ENCODE results near the gene IRF8. TPM values are rescaled to one million over a fixed set of nuclear protein-coding genes. Genes with fewer than 3 reads are reported as not detected.
A peak's percentile ranks its signal among the peaks of the same experiment; 100 is the strongest.

The IRF8 gene
- total and polyA plus RNA-seq, 12 donors: 0.72 to 29.4 (median 2.1) TPM

DNA sequence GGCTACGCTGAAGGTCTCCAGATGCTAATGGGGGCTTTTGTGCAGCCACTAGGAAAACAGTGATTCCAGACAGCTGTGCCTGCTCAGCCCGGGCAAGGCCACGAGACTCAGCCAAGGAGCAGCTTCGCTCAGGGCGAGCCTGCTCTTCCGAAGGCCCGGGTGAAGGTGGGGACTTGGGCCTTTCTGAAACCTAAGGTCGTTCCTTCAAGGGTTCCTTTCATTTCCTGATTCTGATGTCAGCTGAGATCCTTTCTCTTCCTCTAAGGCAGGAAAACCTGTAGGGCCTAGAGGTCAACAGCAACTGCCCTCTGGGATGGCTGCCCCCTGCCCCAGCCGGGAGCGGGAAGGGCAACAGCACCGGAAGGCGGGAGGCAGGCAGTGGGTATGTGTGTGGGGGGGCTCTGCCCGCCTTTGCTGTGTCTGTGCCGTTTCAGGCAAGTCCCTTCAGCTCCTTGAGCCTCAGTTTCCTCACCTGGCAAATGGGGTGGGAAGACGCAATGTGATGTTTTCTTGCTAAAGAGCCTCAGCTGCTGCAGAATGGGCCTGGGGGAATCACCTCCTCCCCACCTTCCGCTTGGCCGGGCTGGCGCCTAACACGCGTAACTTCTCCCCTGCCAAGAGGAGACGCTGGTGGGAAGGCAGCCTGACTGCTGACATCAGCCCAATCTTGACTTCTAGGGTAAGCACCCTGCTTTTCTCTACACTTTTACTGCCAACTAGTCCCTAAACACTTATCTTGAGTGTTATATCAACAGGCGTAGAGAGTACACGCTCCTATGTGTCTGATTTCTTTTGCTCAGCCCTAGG, 32.8 kb downstream of the IRF8 start:
- Histone ChIP-seq H3K4me1 (peaks cover 0 to 30% (median 0%) of the 10 kb centered on the region in 9 donors), H3K9me3 (no peaks in the 10 kb centered on the region), H3K27me3 (peaks cover 0 to 43% (median 30%) of the 10 kb centered on the region in 7 donors), H3K27ac (no peak overlapping the region), H3K36me3 (no peaks in the 10 kb centered on the region), H3K4me3 (no peak overlapping the region)
- 85 to 88% methylated on average over 23 of the region's 23 CpGs for WGBS, 2 donors
- no peak for ATAC-seq
- intact Hi-C loops (cut with DNase I): no loop called here
- TF ChIP-seq, protein P1, sequence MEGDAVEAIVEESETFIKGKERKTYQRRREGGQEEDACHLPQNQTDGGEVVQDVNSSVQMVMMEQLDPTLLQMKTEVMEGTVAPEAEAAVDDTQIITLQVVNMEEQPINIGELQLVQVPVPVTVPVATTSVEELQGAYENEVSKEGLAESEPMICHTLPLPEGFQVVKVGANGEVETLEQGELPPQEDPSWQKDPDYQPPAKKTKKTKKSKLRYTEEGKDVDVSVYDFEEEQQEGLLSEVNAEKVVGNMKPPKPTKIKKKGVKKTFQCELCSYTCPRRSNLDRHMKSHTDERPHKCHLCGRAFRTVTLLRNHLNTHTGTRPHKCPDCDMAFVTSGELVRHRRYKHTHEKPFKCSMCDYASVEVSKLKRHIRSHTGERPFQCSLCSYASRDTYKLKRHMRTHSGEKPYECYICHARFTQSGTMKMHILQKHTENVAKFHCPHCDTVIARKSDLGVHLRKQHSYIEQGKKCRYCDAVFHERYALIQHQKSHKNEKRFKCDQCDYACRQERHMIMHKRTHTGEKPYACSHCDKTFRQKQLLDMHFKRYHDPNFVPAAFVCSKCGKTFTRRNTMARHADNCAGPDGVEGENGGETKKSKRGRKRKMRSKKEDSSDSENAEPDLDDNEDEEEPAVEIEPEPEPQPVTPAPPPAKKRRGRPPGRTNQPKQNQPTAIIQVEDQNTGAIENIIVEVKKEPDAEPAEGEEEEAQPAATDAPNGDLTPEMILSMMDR (IDR thresholded peaks at IDR 0.05): no peak
- no peak for DNase-seq

DNA sequence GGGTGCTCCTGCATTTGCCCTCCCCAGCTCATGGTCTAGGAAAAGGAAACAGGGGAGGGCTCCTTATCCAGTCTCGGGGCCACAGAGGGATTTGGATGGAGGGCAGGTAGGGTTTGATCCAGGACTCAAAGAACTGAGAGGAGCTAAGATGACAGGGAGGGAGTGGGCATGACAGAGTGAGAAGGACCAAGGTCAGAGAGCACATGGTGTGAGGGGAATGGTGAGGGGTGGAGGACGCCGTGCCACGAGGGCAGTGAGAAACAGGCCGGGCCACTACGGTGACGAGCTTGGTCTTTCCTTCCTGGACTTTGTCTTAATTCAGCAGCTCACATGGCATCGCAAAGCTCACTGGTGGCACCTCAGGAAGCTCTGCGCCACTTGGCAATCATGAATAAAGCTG, 35.2 kb downstream of the IRF8 start:
- no peaks in the 10 kb centered on the region for H3K36me3 ChIP-seq
- TF ChIP-seq, protein P1 (IDR thresholded peaks at IDR 0.05): no peak
- no peaks in the 10 kb centered on the region for H3K9me3 ChIP-seq
- DNase-seq (no peak), ATAC-seq (no peak)
- no peak overlapping the region for H3K27ac ChIP-seq
- no peak overlapping the region for H3K4me3 ChIP-seq
- peaks cover 0 to 26% (median 0%) of the 10 kb centered on the region in 9 donors for H3K4me1 ChIP-seq
- intact Hi-C loops (cut with DNase I): no loop called here
- peaks cover 0 to 37% (median 30%) of the 10 kb centered on the region in 7 donors for H3K27me3 ChIP-seq
- 79 to 85% methylated on average over 9 of the region's 9 CpGs for WGBS, 2 donors

DNA sequence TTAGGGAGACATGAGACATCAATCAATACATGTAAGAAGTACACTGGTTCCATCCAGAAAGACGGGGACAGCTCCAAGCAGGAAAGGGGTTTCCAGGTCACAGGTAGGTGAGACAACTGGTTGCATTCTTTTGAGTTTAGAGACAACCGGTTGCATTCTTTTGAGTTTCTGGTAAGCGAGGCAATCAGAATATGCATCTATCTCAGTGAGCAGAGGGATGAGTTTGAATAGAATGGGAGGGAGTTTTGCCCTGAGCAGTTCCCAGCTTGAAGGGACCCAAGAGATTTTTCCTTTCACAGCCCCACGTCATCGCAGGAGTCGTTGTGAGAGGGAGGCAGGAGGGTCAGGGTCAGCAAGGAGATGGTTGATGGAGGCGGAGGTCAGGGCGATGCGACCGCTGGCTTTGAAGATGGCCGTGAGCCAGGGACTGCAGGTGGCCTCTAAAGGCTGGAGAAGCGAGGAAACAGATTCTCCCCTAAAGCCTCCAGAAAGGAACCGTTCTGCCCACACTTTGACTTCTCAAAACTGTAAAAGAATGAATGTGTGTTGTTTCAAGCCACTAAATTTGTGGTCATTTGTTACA, 36.5 kb downstream of the IRF8 start:
- peaks cover 0 to 25% (median 18%) of the 10 kb centered on the region in 7 donors for H3K27me3 ChIP-seq
- DNase-seq (no peak), ATAC-seq (no peak)
- 59 to 67% methylated on average over 13 of the region's 13 CpGs for WGBS, 2 donors
- TF ChIP-seq, protein P1 (IDR thresholded peaks at IDR 0.05): no peak
- peak overlapping the region in 1 of 10 donors; percentile 72 for H3K27ac ChIP-seq
- peak overlapping the region in 1 of 10 donors; percentile 1 for H3K4me3 ChIP-seq
- H3K9me3 ChIP-seq: no peaks in the 10 kb centered on the region
- peaks cover 0 to 26% (median 0%) of the 10 kb centered on the region in 9 donors for H3K4me1 ChIP-seq
- intact Hi-C loops (cut with DNase I): no loop called here
- no peaks in the 10 kb centered on the region for H3K36me3 ChIP-seq

DNA sequence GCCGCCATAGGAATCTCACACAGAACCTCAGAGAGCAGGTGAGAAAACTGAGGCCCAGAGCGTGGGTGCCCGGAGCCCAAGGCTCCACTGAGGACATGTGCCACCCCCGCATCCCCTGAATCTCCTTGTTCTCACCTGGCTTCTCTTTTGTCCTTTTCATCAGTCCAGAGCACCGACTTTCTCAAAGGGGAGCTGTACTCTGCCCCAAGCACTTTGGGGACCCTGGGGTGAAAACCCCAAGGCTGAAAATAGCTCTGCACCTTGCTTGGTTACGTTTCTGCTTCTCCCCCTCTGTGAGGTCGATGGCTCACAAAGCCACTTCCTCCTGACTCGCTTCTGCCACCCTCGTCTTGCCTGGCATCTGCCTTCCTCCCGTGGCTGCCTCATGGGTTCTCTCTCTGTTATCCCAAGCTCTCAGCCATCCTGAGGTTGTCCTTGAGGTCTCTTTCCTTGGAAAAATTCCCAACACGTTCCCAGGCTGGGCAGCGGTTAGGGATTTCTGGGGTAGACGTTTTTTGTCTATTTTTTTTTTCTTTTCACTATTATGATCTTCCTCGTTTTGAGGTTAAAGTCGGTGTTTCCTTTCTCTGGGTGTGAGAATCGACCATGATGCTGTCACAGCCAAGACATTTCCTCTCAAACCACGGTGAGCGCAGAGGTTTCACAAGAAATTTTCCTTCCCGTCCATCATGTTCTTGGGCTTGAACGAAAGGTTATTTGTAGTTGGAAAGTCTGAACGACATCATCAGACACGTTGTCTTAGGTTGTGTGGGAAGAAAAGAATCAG, 37.2 kb downstream of the IRF8 start:
- intact Hi-C loops (cut with DNase I): no loop called here
- no peaks in the 10 kb centered on the region for H3K9me3 ChIP-seq
- peak overlapping the region in 1 of 10 donors; percentile 72 for H3K27ac ChIP-seq
- DNase-seq (no peak), ATAC-seq (peak in 2 of 8 donors; percentile 22 to 28)
- peak overlapping the region in 1 of 10 donors; percentile 1 for H3K4me3 ChIP-seq
- H3K36me3 ChIP-seq: no peaks in the 10 kb centered on the region
- WGBS, 2 donors: 48 to 56% methylated on average over 22 of the region's 22 CpGs
- TF ChIP-seq, protein P1 (IDR thresholded peaks at IDR 0.05): no peak
- H3K27me3 ChIP-seq: peaks cover 0 to 22% (median 16%) of the 10 kb centered on the region in 7 donors
- peaks cover 0 to 26% (median 0%) of the 10 kb centered on the region in 9 donors for H3K4me1 ChIP-seq

All from heart right ventricle (tissue), 16 donors.